Mesenteric fat pad (tissue), 1 donor: Measurements from ENCODE around the gene CNIH3. TPM values are rescaled to one million over a fixed set of nuclear protein-coding genes. Genes with fewer than 3 reads are reported as not detected.
"Not testable (repeated sequence)": the region's sequence is repeated elsewhere in the genome, so short reads cannot be mapped to it uniquely, and the experiment has no call there.

Source experiments
- DNase-seq: peaks from one replicate; pipeline ENCODE4 v3.0.0-alpha.2; 2020; ENCODE audit warnings: low spot score
- total RNA-seq: library from RNA; stranded (reverse); fragmentation: NEBNext Ultra II Directional; extraction: Animal tissue kit (Norgen Biotek cat#: 25700); gene quantifications from one replicate; pipeline ENCODE4 v1.2.1, GENCODE V29; 2021
- donor health status: DM: yes; HTN: yes; CAD: no.

CNIH3 gene
- total RNA-seq, 1 donor from 2014 or later = 3.0 TPM

DNA sequence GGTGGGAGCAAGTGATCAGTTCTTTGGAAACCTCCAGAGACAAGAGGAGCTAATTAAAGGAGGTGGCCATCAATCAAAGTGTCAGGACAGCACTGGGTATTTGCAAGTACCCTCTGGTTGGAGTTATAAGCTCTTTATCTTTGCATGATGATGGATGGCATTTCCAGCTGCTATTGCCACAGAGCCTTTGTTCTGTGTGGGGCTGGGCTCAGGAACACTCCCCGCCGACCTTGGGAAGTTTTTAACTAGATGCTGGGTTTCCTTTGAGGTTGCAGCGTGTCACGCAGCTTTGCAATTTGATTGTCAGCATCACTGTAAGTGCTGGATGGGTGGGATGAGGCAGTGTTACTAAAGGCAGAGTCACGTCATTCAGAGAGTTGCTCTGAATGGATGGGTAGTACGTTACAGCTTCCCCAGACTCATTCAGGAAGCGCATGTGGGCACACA lies 68.9 kb downstream of the CNIH3 start:
- DNase-seq = no peak

DNA sequence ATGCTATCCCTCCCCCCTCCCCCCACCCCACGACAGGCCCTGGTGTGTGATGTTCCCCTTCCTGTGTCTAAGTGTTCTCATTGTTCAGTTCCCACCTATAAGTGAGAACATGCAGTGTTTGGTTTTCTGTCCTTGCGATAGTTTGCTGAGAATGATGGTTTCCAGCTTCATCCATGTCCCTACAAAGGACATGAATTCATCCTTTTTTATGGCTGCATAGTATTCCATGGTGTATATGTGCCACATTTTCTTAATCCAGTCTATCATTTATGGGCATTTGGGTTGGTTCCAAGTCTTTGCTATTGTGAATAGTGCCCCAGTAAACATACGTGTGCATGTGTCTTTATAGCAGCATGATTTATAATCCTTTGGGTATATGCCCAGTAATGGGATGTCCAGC lies 70.0 kb downstream of the CNIH3 start:
- DNase-seq = not testable (repeated sequence)

DNA sequence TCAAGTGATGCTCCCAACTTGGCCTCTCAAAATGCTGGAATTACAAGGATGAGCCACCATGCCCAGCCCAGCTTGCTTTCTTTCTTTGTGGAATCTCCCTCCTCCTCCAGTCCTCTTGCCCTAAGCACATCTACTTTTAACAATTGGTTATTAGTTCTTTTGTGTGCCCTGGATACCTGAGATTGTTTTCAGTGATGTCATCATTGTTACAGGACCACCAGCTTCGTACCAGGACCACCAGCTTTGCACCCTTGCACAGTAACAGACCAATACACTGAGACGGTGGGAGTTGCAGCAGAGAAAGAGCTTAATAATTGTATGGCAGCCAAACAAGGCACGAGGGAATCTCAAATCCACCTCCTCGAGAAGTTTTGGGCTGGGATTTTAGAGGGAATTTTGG lies 71.3 kb downstream of the CNIH3 start:
- DNase-seq = no peak

DNA sequence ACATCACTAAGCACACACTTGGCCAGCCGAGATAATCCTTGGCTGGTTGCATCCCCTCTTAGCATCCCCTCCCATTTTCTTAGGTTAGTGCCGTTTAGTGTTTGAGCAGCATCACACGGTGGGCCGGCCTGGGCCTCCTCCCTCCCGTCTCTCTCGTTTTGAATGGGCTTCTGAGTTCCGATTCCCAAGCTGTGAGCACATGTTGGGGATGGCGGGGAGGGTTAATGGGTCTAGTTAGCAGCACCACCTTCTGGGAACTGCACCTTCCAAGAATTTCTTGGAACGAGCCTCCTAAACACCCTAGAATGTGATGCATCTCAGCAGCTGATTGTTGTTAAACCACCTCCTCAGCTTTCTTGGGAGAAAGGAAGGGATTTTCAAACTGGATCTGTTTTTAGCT lies 73.3 kb downstream of the CNIH3 start:
- DNase-seq = no peak

DNA sequence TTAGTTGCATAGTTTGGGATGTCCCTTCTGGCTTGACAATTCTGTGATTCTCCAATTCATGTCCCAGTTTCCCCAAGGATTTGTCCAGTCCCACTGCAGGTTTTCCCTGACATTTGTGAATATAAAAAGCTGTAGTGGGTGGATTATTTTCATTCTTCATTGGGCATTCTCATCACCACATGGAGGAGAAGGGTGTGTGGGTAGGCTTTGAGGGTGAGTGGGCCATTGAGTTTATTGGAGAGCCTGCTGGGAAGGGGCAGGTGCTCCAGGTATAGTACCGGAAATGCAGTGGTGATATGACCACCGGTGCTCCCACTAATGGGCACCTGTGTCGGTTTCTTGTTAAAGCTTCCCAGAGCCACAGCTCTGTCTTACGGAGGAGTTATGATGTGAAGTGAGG lies 74.5 kb downstream of the CNIH3 start:
- DNase-seq = no peak

DNA sequence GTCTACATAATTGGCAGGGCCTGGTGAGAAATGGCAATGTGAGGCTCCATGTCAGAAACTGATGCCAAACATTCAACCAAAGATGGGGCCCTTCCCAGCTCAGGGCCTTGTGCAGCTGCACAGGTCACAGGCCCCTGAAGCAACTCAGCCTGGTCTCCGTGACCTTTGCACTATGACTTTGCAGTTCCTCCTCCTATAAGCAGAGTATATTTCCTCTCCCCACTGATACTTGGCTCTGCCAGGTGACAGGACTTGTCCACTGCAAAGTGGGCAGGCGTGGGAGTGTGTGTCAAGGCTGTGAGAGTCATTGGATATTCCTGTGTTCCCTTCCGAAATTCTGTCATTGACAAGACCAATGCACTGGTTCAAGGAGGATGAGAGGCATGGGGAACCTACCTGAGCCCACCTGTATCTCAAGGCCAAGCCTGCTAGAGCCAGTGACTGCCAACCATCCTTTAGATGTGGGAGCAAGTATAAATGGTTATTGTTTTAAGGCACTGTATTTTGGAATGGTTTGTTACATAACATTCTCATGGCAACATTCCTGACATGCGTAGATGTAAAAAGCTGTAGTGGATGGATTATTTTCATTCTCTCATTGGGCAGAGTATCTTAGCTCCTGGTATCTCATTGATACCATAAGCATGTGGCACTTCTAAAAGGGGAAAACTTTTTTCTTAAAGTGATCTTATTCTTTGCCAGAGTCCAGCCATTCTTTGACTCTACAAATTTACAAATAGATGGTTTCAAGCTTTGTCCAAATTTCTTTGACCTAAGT lies 75.2 kb downstream of the CNIH3 start:
- no peak for DNase-seq

DNA sequence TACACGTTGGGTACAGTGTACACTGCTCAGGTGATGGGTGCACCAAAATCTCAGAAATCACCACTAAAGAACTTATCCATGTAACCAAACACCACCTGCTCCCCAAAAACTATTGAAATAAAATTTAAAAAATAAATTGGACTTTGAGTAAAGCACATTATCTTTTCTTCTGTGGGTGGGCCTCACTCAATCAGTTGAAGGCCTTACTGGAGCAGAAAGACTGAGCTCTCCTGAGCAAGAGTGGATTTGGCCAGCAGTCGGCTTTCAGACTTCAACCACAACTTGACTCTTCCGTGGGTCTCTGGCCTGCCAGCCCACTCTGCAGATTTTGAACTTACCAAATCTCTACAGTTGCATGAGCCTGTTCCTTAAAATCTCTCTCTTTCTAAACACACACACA lies 78.9 kb downstream of the CNIH3 start:
- no peak for DNase-seq

DNA sequence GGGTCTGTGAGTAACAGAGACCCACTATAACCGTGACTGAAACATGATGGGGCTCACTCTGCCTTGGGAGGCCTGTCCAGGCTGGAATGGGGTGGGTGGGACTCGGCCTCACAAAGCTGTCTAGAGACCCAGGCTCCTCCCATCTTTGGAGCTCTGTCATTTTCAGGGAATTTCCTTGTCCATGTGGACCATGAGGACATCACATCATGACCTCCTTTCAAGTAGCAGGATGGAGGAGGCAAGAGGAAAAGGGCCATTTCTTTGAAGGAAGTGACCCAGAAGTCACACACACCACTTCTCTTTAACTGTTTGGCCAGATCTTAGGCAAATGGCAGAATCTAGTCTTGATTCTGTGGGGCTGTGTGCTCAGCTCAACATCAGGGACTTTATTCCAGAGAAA lies 79.9 kb downstream of the CNIH3 start:
- no peak for DNase-seq

DNA sequence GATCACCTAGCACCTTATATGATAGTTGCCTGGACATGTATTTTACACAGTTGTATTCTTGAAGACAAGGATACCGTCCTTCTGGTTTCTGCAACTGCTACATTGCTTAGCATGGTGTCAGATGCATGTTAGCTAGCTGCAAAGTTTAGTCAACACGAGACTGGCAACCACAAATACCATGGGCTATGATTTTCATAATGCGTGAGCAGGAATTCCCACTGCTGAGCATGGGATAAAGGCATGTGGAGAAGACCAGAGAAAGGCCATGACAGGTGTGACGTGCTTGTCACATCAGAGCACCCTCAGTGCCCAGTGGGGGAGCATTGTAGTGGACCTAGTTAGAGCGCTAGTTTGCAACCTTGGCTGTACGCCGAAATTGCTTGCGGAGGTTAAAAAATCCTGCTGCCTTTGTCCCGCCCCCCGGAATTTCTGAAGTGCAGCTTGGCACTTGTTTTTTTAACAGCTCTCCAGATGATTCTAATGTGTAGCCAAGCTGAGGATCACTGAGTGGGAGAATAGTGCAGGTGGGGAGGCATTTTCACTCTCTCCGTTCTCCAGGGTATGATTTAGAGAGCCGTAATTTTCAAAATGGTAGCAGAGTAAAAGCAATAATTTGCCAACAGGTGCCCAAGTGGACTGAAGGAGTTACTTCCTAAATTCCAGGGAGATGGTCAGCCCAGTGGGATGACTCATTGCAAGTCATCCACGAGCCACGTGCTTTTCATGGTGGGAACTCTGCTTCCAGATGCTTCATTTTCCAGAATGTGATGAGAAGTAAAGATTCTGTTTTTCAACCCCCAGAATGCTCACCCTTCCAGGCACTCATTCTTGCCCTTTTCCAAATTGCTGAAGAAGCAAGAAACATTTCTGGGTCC lies 81.0 kb downstream of the CNIH3 start:
- no peak for DNase-seq

DNA sequence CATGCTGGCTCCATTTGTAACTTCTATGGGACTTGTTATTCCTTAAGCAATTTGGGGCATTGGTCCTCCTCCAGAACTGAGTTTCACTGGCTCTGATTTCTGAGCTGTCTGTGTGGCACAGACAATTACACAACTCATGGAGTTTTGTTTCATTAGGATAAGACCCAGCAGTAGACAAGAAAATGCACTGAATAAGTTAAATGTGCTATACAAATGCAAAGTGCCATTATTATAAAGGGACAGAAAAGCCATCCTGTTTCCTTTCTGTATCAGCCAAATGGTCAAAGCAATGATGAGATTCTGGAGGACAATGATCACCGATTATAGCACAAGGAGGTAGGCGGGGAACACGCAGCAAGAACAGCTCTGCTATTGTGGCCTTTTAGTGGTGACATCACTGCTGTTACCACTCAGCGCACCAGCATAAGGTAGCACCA lies 81.9 kb downstream of the CNIH3 start:
- DNase-seq = peak; percentile 37

DNA sequence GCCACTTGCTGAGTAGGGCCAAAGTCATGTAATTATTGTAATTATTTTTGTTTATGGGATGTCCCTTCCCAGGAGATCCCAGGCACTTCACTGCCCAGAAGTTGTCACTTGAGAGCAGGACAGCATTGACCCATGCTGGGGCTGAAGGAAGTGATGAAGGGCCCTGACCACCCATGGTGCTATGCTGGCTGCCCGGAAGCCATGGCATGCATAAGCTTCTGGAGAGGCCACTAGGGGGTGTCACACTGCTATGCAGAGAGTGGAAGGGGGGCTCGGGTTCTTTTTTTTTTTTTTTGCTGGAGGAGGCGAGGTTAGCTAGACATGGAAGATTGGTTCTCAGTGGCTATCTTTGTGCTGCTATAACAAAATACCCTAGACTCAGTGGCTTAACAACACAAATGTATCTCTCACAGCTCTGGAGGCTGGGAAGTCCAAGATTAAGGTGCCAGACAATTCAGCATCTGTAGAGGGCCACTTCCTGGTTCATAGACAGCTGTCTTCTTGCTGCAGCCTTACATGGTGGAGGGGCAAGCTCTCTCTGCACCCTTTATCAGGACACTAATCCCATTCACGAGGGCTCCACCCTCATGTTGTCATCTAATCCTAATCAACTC lies 84.9 kb downstream of the CNIH3 start:
- no peak for DNase-seq

DNA sequence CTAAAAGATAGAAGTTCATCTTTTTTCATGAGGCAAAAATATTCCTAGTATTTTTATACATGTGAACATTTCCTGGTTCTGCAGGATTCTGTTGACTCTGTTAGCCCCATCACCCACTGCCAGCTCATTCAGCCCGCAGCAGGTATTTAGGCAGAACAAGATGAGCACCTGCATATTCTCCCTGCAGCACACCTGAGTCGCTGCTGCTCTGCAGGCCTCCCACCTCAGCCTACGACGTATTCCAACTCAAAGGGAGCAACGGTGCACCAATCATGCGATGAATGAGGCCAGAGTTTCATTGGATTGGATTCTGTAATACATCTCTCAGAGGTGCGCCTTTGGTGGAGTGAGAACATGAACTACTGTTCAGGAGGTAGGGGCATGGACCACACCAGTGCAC lies 87.6 kb downstream of the CNIH3 start:
- DNase-seq = no peak

DNA sequence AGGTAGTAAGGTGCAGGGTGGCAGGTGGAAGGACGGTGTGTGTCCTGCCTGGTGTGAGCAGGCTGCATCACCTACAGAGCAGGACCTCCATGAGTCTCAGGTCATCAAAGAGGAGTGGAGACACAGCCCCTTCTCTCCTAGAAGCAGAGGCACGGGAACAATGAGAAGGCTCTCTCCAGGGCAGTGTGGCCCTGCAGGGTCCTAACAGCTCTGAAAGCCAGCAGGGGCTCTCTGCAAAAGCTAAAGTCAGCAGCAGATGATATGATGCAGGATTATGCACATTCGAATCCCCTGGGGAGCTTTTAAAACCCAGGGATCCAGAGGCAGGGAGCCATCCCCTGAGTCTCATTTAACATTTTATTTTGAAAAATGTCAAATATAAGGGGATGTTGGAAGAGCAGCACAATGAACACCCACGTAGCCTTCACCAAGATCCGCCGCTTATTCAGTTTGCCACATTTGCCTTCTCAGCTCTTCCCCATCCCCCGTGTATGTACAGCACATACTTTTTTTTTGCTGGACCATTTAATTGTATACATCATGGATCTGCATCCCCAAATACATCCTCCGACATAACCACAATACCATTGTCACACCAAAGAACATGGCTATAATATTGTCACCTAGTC lies 88.1 kb downstream of the CNIH3 start:
- DNase-seq = no peak

DNA sequence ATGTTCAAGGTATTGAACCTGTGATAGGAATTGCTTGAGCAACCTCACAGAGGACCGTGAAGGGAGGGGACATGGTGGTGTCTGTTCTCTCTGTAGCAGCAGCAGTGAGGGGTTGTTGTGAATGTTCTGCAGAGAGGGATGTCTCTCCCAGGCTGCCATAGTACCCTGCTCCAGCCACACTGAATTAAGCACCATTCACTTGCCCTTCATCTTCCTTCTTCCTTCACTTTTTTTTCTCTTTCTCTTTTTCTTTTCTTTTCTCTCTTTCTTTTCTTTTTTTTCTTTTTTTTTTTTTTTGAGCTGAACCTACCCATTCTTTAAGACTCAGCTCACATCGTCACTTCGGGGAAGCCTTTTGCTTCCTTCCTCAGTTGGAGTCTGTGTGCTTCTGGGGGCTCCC lies 89.5 kb downstream of the CNIH3 start:
- DNase-seq = no peak

DNA sequence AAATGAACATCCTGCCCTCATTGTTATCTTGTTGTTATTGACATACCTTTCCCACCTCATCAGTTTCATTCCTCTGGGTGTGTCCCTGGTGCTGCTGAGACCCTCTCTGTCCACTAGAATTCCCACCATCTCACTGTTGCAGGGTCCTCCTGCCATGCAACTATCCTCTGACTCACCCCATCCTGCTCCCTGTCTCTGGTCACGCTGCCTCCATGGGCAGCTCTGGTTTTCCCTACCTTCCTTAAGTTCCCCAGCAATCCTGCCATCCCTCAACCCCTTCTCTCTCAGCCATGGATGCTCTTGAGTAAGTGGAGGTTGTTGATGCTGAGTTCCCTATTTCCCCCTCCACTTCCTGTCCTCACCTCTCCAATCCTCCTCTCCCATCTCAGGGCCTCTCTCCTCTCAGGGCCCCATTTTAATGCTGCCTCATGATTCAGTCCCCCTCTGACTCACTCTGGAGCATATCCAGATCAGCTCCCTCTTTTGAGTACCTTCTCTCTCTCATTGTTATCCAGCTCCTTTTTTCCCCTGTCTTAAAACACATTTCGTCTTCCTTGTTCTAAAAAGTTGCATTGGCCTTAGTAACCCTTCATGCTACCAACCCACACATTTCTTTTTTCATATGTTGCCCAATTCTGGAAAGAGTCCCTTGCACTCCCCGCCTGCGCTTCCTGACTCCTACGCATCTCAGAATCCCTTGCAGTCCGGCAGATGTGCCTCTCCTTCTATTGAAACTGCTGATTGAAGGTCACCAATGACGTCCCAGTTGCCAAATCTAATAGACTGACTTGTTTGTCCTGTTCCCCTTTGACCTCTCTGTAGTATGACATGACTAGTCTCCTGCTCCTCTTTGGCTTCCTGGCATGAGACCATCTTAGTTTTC lies 92.0 kb downstream of the CNIH3 start:
- DNase-seq = peak; percentile 24

DNA sequence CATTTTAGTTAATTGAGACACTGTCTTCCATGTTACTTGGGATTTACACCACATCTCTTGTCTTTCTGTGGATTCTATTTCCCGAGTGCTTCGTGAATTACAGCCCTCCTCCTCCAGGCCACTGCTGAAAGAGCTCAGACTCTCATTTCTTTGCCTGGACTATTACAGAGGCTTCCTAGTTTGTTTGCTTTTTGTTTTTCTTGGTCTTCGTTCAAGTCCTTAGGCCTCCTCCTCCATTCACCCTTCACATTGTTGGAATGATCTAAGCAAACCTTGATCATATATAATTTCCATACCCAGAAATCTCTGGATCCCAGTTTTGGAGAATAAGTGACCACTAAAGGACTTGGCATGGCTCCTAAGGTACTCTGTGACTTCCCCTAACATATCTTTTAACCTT lies 94.1 kb downstream of the CNIH3 start:
- no peak for DNase-seq

DNA sequence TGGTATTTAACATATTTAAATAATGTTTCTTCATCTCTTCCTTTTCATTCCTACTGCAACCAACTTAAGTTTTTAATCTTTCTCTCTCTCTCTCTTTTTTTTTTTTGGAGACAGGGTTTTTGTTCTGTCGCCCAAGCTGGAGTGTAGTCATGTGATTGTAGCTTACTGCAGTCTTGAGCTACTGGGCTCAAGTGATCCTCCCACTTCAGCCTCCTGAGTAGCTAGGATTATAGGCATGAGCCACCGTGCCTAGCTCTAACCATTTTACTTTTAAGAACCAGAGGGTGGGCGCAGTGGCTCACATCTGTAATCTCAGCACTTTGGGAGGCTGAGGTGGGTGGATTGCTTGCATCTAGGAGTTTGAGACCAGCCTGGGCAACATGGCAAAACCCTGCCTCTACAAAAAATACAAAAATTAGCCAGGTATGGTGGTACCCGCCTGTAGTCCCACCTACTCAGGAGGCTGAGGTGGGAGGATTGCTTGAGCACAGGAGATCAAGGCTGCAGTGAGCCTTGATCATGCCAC lies 95.2 kb downstream of the CNIH3 start:
- not testable (repeated sequence) for DNase-seq

DNA sequence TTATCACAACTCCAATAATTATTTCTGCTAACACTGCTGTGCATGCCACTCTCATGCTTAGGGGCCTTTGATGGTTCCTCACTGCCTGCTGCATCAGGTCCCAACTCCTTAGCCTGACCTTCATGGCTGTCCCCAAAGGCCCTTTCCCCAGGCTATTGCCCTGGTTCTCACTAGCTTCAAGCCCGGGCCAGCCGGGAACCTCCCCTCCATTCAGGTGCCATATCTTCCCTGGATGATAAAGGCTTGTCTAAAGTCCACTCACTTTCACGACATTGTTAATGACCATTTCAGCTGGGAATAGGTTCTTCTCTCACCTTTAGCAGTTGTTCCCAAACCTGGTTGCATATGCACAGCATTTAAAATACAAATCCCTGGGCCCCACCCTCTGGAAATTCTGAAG lies 95.8 kb downstream of the CNIH3 start:
- DNase-seq = peak; percentile 37

DNA sequence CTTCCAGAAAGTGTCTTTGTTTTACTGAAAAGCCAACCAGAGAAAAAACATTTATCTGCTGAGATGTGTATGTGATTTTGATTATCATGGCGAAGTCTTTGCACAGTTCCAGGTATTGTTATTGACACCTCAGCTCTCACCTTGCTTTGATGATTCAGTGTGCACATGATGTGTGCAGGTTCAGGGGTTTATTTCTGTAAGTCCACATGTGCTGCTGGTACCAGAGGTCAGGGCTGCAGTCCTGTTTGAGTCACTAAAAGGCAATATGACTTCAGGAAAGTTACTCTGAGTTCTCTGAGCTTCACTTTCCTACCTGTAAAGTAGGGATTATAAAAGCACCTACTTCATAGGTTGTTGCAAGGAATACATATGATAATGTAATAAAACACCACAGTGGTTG lies 97.1 kb downstream of the CNIH3 start:
- DNase-seq = no peak

DNA sequence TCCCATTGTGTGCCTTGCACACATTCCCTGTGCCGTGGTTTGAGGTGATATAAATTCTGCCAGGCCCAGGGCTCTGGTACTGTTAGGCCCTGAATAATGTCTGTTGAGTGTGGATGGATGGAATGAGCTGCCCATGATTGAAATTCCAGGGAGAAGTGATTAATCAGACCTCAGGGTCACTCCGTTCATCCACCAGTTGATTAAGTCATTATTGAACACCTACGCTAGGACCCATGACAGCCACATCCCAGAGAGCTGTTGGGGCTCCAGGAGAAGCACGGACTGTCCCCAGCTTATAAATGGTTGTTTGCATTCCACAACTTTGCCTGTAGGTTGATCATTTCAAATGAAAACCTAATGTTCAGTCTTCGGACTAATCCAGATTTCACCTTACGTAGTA lies 98.4 kb downstream of the CNIH3 start:
- no peak for DNase-seq
